ENCODE results near the gene SPOCK3.

DNA sequence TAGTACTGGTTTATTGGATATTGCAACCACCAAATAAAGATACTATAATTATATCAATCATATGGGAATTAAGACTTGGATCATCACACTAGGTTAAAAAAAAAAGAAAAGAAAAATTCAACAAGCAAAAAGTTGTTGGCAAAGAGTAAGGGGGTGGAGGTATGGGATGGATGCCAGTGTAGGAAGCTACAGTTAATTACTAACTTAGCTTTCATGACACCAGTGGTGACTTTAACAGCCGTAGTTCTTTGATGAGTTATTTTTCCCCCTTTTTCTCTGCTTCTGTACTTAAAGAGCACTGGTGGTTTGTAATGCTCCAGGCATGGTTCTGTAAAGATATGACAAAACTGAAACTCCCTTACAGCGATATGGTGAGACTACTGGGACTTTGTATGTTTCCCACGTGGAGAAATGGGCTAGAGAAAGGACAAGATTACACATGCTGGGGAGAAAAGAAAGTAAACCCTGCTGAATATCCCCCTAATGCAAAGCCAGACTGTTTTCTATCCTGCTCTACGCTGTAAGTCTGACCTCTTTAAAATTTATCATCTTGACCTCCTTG, 210.8 kb downstream of the SPOCK3 start:
- TF ChIP-seq, protein P1, sequence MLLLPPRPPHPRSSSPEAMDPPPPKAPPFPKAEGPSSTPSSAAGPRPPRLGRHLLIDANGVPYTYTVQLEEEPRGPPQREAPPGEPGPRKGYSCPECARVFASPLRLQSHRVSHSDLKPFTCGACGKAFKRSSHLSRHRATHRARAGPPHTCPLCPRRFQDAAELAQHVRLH (CRISPR knock-in tag; IDR thresholded peaks at IDR 0.05; ENCODE audit: borderline replicate concordance, low read depth), result no peak
- TF ChIP-seq EZH2 (conservative IDR thresholded peaks at IDR 0.05; ENCODE audit: low read depth, low read length) (no peak), ZFX (CRISPR knock-in tag; IDR thresholded peaks at IDR 0.05; ENCODE audit: low read depth) (no peak), FOSL1 (CRISPR knock-in tag; IDR thresholded peaks at IDR 0.05; ENCODE audit: borderline replicate concordance) (no peak)
- TF ChIP-seq, protein P2, sequence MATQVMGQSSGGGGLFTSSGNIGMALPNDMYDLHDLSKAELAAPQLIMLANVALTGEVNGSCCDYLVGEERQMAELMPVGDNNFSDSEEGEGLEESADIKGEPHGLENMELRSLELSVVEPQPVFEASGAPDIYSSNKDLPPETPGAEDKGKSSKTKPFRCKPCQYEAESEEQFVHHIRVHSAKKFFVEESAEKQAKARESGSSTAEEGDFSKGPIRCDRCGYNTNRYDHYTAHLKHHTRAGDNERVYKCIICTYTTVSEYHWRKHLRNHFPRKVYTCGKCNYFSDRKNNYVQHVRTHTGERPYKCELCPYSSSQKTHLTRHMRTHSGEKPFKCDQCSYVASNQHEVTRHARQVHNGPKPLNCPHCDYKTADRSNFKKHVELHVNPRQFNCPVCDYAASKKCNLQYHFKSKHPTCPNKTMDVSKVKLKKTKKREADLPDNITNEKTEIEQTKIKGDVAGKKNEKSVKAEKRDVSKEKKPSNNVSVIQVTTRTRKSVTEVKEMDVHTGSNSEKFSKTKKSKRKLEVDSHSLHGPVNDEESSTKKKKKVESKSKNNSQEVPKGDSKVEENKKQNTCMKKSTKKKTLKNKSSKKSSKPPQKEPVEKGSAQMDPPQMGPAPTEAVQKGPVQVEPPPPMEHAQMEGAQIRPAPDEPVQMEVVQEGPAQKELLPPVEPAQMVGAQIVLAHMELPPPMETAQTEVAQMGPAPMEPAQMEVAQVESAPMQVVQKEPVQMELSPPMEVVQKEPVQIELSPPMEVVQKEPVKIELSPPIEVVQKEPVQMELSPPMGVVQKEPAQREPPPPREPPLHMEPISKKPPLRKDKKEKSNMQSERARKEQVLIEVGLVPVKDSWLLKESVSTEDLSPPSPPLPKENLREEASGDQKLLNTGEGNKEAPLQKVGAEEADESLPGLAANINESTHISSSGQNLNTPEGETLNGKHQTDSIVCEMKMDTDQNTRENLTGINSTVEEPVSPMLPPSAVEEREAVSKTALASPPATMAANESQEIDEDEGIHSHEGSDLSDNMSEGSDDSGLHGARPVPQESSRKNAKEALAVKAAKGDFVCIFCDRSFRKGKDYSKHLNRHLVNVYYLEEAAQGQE (IDR thresholded peaks at IDR 0.05; ENCODE audit: borderline replicate concordance in 1 of 2, low read depth in 1 of 2, low read length in 2 of 2), result no peak
